ENCODE data around the gene SPECC1L.

SPECC1L gene

GRCh38 chr22:24384131-24384530 is 113.5 kb downstream of the SPECC1L start:
- no peak for DNase-seq
- intact Hi-C loops (cut with DNase I), result no loop called here

DNA sequence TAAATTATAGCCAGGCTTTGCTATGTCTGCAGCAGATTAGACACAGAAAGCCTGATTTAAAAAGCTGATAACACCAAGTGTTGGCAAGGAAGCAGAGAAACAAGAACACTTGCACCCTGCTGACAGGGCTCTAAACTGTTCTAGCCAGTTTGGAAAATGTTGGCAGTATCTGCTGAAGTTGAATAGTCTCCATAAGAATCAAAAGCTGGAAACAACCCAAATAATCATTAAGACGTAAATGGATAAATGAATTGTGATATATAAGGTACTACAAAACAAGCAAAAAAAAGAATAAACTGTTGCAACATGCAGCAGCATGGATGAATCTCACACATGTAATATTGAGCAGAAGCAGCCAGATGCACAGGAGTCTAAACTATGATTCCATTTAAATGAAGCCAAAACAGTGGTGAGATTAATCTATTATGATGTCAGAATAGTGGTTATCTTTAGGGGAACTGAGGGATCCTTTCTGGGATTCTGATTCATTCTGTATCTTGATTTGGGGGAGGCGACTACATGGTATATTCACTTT is 116.4 kb downstream of the SPECC1L start:
- DNase-seq, result no peak
- intact Hi-C loops (cut with DNase I), result no loop called here

- no peak for DNase-seq
- intact Hi-C loops (cut with DNase I), result no loop called here
Observed at GRCh38 chr22:24389680-24390079, 119.0 kb downstream of the SPECC1L start.

GRCh38 chr22:24390156-24390555 is 119.5 kb downstream of the SPECC1L start:
- no peak for DNase-seq
- intact Hi-C loops (cut with DNase I), result no loop called here

DNA sequence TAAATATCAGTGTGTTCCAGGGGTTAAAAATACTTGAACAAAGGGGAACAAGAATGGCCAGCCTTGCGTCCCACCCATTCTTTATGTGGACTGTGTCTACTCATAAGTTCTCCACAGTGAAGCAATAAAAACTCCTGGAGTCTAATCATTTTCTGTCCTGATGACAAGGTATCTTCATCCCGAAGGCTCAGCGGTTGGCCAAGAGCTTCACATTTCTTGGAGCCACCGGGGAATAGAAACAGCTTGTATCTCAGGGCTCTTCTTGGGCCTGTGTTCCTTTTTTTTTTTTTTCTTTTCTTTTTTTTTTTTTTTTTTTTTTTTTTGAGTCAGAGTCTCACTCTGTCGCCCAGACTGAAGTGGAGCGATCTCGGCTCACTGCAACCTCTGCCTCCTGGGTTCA is 119.9 kb downstream of the SPECC1L start:
- DNase-seq, result no peak
- intact Hi-C loops (cut with DNase I), result no loop called here

- intact Hi-C loops (cut with DNase I), result no loop called here
Observed at GRCh38 chr22:24391836-24392217, 121.2 kb downstream of the SPECC1L start.

DNA sequence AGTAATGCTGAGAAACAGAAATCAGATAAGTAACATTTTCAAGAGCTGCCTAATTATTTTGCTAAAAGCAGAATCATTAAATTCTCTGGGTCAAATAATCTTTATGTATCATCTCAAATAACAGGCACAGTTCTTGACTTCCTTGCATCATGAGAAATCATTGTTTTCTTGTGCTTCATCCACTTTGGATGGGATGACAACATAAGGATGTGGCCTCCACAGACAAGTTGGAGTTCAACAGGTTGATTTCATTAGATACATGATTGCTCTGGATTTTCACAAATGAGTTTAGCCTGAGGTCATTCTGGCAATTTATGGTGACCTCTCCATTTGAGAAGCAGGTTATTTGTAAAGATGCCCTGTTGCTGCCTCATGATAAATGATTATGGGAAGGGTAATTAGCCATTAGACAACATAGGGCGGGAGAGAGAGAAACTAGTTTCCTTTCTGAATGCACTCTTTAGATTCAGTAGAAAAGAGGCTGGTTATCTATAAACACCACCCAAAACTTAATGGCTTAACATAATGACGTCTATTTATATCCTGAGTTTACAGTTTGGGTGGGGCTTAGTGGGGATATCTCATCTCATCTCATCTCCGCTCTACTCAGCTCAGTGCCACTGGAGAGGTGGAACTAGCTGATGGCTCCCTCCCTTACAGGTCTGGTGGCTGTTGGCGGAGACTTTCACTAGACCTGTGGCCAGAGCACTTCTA is 121.7 kb downstream of the SPECC1L start:
- DNase-seq, result no peak
- intact Hi-C loops (cut with DNase I), result no loop called here

More at GRCh38 chr22:24391836-24392217, 121.2 kb downstream of the SPECC1L start:
- DNase-seq, result no peak

GRCh38 chr22:24393012-24393559 is 122.5 kb downstream of the SPECC1L start:
- intact Hi-C loops (cut with DNase I), result no loop called here
- no peak for DNase-seq

GRCh38 chr22:24393848-24394247 is 123.2 kb downstream of the SPECC1L start:
- DNase-seq, result no peak
- intact Hi-C loops (cut with DNase I), result no loop called here

- intact Hi-C loops (cut with DNase I), result no loop called here
- DNase-seq, result no peak
Observed at GRCh38 chr22:24394254-24394653, 123.6 kb downstream of the SPECC1L start.

- intact Hi-C loops (cut with DNase I), result no loop called here
- DNase-seq, result peak in 1 of 42 donors; percentile 3
Observed at GRCh38 chr22:24398409-24398808, 127.8 kb downstream of the SPECC1L start.

DNA sequence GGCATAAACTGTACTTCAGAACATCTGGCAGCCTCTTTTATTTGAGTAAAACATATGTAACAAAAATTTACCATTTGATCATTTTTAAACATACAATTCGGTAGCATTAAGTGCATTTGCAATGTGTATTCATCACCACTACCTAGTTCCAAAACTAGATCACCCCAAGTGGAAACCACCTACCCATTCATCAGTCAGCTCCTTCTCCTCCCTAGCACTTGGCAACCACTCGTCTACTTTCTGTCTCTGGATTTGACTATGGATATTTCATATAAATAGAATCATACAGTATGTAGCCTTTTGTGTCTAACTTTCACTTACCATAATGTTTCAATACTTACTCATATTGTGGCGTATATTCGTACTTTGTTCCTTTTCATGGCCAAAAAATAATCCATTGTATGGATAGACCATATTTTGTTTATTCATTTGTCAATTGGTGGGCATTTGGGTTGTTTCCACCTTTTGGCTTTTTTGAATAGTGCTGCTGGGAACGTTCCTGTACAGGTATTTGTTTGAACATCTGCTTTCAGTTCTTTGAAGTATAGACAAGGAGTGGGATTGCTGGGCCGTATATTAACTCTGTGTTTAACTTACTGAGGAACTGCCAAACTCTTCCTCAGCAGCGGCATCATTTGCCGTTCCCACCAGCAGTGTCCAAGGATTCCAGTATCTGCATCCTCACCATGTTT is 129.5 kb downstream of the SPECC1L start:
- intact Hi-C loops (cut with DNase I), result no loop called here
- peak in 2 of 42 donors; percentile 49 for DNase-seq

DNA sequence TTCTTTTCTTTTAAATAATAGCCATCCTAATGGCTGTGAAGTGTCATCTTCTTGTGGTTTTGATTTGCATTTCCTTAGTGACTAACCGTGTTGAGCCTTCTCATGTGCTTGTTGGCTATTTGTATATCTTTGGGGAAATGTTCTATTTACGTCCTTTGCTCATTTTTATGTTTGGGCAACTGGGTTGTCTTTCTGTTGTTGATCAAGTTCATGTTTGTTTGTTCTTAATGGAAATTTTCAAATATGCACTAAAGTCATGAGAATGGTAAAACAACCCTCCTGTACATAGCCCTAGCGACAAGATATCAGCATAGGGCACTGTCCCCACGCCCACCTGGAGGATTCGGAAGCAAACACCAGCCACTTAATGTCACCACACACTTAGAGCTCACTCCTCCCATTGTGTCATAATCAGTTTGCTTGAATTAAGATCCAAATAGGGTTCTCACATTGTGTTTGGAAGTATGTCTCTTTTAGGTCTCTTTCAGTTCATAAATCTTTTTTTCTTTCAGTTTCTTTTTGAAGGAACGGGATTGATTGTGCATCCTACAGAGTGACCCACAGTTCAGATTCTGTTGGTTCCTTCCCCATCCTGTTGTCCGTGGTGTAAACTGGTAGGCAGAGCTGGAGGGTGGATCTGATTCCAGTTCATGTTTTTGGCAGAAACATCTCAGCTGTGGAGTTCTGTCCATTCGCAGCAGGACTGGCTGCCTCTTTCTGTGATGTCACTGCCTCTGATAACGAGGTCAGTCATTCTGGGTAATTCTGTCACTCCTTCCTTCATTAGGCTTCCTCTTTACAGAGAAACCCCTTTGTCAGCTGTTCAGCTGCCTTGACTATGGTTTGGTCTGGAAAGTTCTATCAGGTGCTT is 130.3 kb downstream of the SPECC1L start:
- peak in 1 of 42 donors; percentile 35 for DNase-seq
- intact Hi-C loops (cut with DNase I), result no loop called here

GRCh38 chr22:24401931-24402367 is 131.3 kb downstream of the SPECC1L start:
- DNase-seq, result peak in 1 of 42 donors; percentile 14
- intact Hi-C loops (cut with DNase I), result no loop called here

GRCh38 chr22:24402460-24403192 is 132.0 kb downstream of the SPECC1L start:
- intact Hi-C loops (cut with DNase I), result no loop called here
- DNase-seq, result peak in 4 of 42 donors; percentile 26 to 63 (median 50)

- no peak for DNase-seq
- intact Hi-C loops (cut with DNase I), result no loop called here
Observed at GRCh38 chr22:24403346-24403745, 132.7 kb downstream of the SPECC1L start.

GRCh38 chr22:24404561-24405275 is 134.1 kb downstream of the SPECC1L start:
- intact Hi-C loops (cut with DNase I), result no loop called here
- DNase-seq, result peak in 1 of 42 donors; percentile 1
